Liver (tissue), 10 donors: ENCODE results near the gene GAGE12E. TPM values are rescaled to one million over a fixed set of nuclear protein-coding genes. Genes with fewer than 3 reads are reported as not detected.
"Not testable (repeated sequence)": the region's sequence is repeated elsewhere in the genome, so short reads cannot be mapped to it uniquely, and the experiment has no call there.

Source experiments
- DNase-seq: peaks from one replicate; pipeline ENCODE4 v3.0.0-alpha.2; 2017; ENCODE audit warnings: low spot score
- H3K27ac ChIP-seq, 2 donors: one replicate each; pipeline ENCODE4 v1.7.0; 2013; ENCODE audit warnings: inconsistent platforms in 2 of 2, low read length in 2 of 2, control low read depth in 1 of 2, low read depth in 1 of 2, mild to moderate bottlenecking in 1 of 2
- H3K27me3 ChIP-seq, 4 donors: one replicate each; pipeline versions ENCODE4 v1.6.1 to v1.7.0; 2013; ENCODE audit warnings: low read length in 3 of 4, inconsistent platforms in 1 of 4, mild to moderate bottlenecking in 1 of 4, moderate library complexity in 1 of 4; ENCODE audit not compliant: control insufficient read depth in 4 of 4, insufficient read depth in 4 of 4
- H3K36me3 ChIP-seq, 4 donors: one replicate each; pipeline versions ENCODE4 v1.6.1 to v1.7.0; 2013; ENCODE audit warnings: low read length in 3 of 4, mild to moderate bottlenecking in 3 of 4, low read depth in 1 of 4, moderate library complexity in 1 of 4; ENCODE audit not compliant: control insufficient read depth in 4 of 4, insufficient read depth in 3 of 4
- H3K4me1 ChIP-seq, 4 donors: one replicate each; pipeline versions ENCODE4 v1.6.1 to v1.7.0; 2013; ENCODE audit warnings: low read length in 3 of 4, mild to moderate bottlenecking in 3 of 4, moderate library complexity in 1 of 4; ENCODE audit not compliant: control insufficient read depth in 4 of 4, insufficient read depth in 4 of 4
- H3K4me3 ChIP-seq, 3 donors: one replicate each; pipeline versions ENCODE4 v1.6.1 to v1.7.0; 2013; ENCODE audit warnings: low read length in 3 of 3, control low read depth in 1 of 3, low read depth in 1 of 3, mild to moderate bottlenecking in 1 of 3
- H3K9ac ChIP-seq, 2 donors: one replicate each; pipeline ENCODE4 v1.7.0; 2013; ENCODE audit warnings: low read length in 2 of 2, mild to moderate bottlenecking in 2 of 2, moderate library complexity in 2 of 2, control low read depth in 1 of 2, low read depth in 1 of 2
- H3K9me3 ChIP-seq, 4 donors: one replicate each; pipeline versions ENCODE4 v1.6.1 to v1.7.0; 2013; ENCODE audit warnings: low read length in 3 of 4; ENCODE audit not compliant: control insufficient read depth in 4 of 4
- WGBS: extraction: QIAGEN DNeasy Blood & Tissue Kit; methylation state at CpG from one replicate; pipeline ENCODE4 v1.1.7; 2013; 5-methylcytosine and 5-hydroxymethylcytosine counted together
- polyA plus RNA-seq, 2 donors: library from polyadenylated mRNA; stranded (reverse) in 1 of 2; unstranded in 1 of 2; fragments of 200-250 nt in 1 of 2; fragments of >200 nt in 1 of 2; fragmentation: Nextera tagmentation in 1 of 2; extraction: Ambion mirVana in 1 of 2; gene quantifications; one replicate each; pipeline versions ENCODE4 v1.2.1 to v1.2.3, GENCODE V29; 2013 to 2015
- small RNA-seq: library from RNA; depleted of rRNA; stranded (forward); fragments of <200 nt; gene quantifications from one replicate; pipeline ENCODE3, GENCODE V24; 2014
- total RNA-seq, 2 donors: library from RNA; depleted of rRNA; stranded (reverse); fragments of >200 nt; gene quantifications; one replicate each; pipeline ENCODE4 v1.2.3, GENCODE V29; 2014
- donor health status: healthy.
- donor health status: healthy.
- donor health status: healthy.
- donor health status: healthy.
- donor health status: healthy.

The GAGE12E gene
- total and polyA plus RNA-seq, 4 donors: not detected

DNA sequence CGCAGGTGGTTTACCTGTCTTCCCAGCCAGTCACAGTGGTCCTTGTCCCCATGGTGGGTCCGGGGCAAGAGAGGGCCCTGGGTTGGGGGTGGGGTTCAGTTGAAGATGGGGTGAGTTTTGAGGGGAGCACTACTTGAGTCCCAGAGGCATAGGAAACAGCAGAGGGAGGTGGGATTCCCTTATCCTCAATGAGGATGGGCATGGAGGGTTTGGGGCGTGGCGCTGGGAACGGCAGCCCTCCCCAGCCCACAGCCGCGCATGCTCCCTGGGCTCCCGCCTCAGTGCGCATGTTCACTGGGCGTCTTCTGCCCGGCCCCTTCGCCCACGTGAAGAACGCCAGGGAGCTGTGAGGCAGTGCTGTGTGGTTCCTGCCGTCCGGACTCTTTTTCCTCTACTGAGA lies 38.1 kb downstream of the GAGE12E start, which contains the start of gene GAGE2A:
Gene GAGE2A, plus strand, starts transcription at position 301 of the 400 bp plus-strand sequence. CDS start 1,155 bp downstream, outside the sequence.
- H3K27ac ChIP-seq, H3K4me1 ChIP-seq, H3K9me3 ChIP-seq, H3K4me3 ChIP-seq, DNase-seq, H3K27me3 ChIP-seq, H3K9ac ChIP-seq, H3K36me3 ChIP-seq: not testable (repeated sequence)
- no CpG with 5 or more reads among the region's 16 CpGs for WGBS

DNA sequence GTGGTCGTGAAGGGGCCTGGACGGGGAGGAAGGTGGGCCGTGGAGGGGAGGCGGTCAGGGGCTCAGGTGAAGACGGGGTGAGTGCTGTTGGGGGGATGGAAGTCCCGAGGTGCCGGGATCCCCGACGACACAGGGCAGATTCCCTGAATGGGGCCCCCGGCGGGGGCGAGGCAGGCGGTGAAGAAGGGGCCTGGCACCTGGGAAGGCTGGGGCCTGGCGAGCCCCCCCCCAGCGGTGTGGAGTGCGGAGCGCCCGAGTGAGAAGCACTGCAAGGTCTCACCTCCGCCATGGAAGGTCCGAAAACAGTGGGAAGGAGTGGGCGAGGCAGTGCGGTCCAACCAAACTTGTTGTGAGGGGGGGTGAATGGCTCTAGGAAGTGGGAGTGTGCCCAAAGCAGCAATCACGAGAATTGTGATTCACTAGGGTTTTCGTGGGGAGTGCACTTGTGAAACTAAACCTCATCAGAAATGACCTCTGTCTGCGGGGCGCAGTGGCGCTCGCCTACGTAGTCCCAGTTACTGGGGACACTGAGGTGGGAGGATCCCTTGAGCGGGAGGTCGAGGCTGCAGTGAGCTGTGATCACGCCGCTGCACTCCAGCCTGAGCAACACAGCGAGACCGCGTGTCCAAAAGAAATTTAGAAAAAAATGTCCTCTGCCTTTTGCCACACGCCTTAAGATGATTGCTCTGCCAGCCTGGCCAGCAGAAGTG lies 38.8 kb downstream of the GAGE12E start:
- not testable (repeated sequence) for H3K4me1 ChIP-seq, H3K4me3 ChIP-seq, DNase-seq, H3K9ac ChIP-seq, H3K27me3 ChIP-seq, H3K9me3 ChIP-seq, H3K36me3 ChIP-seq, H3K27ac ChIP-seq
- WGBS: 91% methylated on average over 25 of the region's 37 CpGs

DNA sequence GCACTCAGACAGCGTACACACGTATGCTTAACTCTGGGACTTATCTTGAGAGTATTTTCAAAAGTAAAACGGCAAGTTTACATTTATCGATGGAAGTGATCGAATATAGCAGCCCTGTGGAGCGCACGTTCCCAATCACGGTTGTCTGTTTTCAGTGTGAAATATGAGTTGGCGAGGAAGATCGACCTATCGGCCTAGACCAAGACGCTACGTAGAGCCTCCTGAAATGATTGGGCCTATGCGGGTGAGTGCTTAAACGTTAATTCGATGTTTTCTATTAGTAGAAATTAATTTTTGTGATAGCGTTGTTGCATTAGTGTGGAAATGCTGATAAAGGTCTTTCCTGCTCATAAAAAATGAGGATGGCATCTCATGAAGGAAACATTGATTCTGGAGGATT lies 39.4 kb downstream of the GAGE12E start:
- H3K9me3 ChIP-seq, H3K27me3 ChIP-seq, H3K36me3 ChIP-seq, DNase-seq, H3K4me1 ChIP-seq, H3K4me3 ChIP-seq, H3K27ac ChIP-seq, H3K9ac ChIP-seq: not testable (repeated sequence)
- WGBS: 92% methylated on average over 10 of the region's 17 CpGs

DNA sequence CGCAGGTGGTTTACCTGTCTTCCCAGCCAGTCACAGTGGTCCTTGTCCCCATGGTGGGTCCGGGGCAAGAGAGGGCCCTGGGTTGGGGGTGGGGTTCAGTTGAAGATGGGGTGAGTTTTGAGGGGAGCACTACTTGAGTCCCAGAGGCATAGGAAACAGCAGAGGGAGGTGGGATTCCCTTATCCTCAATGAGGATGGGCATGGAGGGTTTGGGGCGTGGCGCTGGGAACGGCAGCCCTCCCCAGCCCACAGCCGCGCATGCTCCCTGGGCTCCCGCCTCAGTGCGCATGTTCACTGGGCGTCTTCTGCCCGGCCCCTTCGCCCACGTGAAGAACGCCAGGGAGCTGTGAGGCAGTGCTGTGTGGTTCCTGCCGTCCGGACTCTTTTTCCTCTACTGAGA lies 47.6 kb downstream of the GAGE12E start, which contains the start of gene GAGE1:
Gene GAGE1, plus strand, starts transcription at position 301 of the 400 bp plus-strand sequence. CDS start 1,155 bp downstream, outside the sequence.
- H3K27me3 ChIP-seq, H3K9ac ChIP-seq, H3K4me3 ChIP-seq, H3K9me3 ChIP-seq, H3K27ac ChIP-seq, H3K4me1 ChIP-seq, H3K36me3 ChIP-seq, DNase-seq: not testable (repeated sequence)
- WGBS: no CpG with 5 or more reads among the region's 16 CpGs

Small RNAs within 50 kb of the gene (small RNA-seq; reads per million reads assigned to genes)
- not detected for gene GAGE12B

Other genes with a start within 250 kb of the GAGE12E start
- not detected for gene GAGE10, start 247.6 kb upstream of the GAGE12E start, total RNA-seq
- gene GAGE10, start 247.6 kb upstream of the GAGE12E start, polyA plus RNA-seq: not detected
- gene GAGE12J, start 229.3 kb upstream of the GAGE12E start, total RNA-seq: not detected
- gene GAGE12J, start 229.3 kb upstream of the GAGE12E start, polyA plus RNA-seq: not detected
- not detected for gene GAGE13, start 219.7 kb upstream of the GAGE12E start, total RNA-seq
- not detected for gene GAGE13, start 219.7 kb upstream of the GAGE12E start, polyA plus RNA-seq
- gene GAGE12C, start 19.1 kb upstream of the GAGE12E start, total RNA-seq: not detected
- not detected for gene GAGE12C, start 19.1 kb upstream of the GAGE12E start, polyA plus RNA-seq
- not detected for gene GAGE12D, start 9.6 kb upstream of the GAGE12E start, total RNA-seq
- gene GAGE12D, start 9.6 kb upstream of the GAGE12E start, polyA plus RNA-seq: not detected
- not detected for gene GAGE12F, start 9.6 kb downstream of the GAGE12E start, total RNA-seq
- not detected for gene GAGE12F, start 9.6 kb downstream of the GAGE12E start, polyA plus RNA-seq
- gene GAGE12G, start 19.1 kb downstream of the GAGE12E start, total RNA-seq: not detected
- gene GAGE12G, start 19.1 kb downstream of the GAGE12E start, polyA plus RNA-seq: not detected
- gene GAGE12H, start 28.7 kb downstream of the GAGE12E start, total RNA-seq: not detected
- not detected for gene GAGE12H, start 28.7 kb downstream of the GAGE12E start, polyA plus RNA-seq
- gene GAGE2A, start 38.2 kb downstream of the GAGE12E start, total RNA-seq: not detected
- gene GAGE2A, start 38.2 kb downstream of the GAGE12E start, polyA plus RNA-seq: not detected
- gene GAGE1, start 47.7 kb downstream of the GAGE12E start, total RNA-seq: not detected
- not detected for gene GAGE1, start 47.7 kb downstream of the GAGE12E start, polyA plus RNA-seq
- gene PAGE1, start 144.7 kb downstream of the GAGE12E start, total RNA-seq: not detected
- gene PAGE1, start 144.7 kb downstream of the GAGE12E start, polyA plus RNA-seq: not detected